Lower lobe of right lung (tissue), 2 donors: ENCODE results near the gene MRPL27. TPM values are rescaled to one million over a fixed set of nuclear protein-coding genes. Genes with fewer than 3 reads are reported as not detected.

Experiments used
- ATAC-seq, 2 donors: fragments of 200-7000 bp; cut with Tn5 transposase; one replicate each; pipeline ENCODE4 v1.9.1; 2020 to 2022; ENCODE audit warnings: mild to moderate bottlenecking in 2 of 2, moderate library complexity in 2 of 2
- DNase-seq: peaks from one replicate; pipeline ENCODE4 v3.0.0-alpha.2; 2020
- H3K27ac ChIP-seq: fragments of 200-600 bp; one replicate; pipeline ENCODE4 v1.8.0; 2022
- H3K27me3 ChIP-seq: fragments of 200-600 bp; one replicate; pipeline ENCODE4 v1.8.0; 2022; ENCODE audit warnings: low read depth
- H3K36me3 ChIP-seq: fragments of 200-600 bp; one replicate; pipeline ENCODE4 v1.8.0; 2022; ENCODE audit warnings: mild to moderate bottlenecking
- H3K4me1 ChIP-seq: fragments of 200-600 bp; one replicate; pipeline ENCODE4 v1.8.0; 2022
- H3K4me3 ChIP-seq: fragments of 200-600 bp; one replicate; pipeline ENCODE4 v1.8.0; 2022; ENCODE audit warnings: mild to moderate bottlenecking
- H3K9me3 ChIP-seq: fragments of 200-600 bp; one replicate; pipeline ENCODE4 v1.8.0; 2022
- CTCF ChIP-seq: fragments of 200-600 bp; IDR thresholded peaks from one replicate; pipeline ENCODE4 v1.8.0; 2022; ENCODE audit warnings: antibody characterized with exemption, mild to moderate bottlenecking
- intact Hi-C: fragments of 100-400 bp; cut with DNase I; formaldehyde crosslinking; loops from one replicate; pipeline ENCODE4 v1.11.0; 2022
- total RNA-seq: library from RNA; stranded (reverse); fragmentation: NEBNext Ultra II Directional; extraction: Animal tissue kit (Norgen Biotek cat#: 25700); gene quantifications from one replicate; pipeline ENCODE4 v1.2.1, GENCODE V29; 2021
- donor health status: DM: no; HTN: yes; CAD: no; lungs with severe emphysema.

The MRPL27 gene
- total RNA-seq, 1 donor from 2014 or later: 43.9 TPM

GRCh38 chr17:50330151-50330775, 42.7 kb downstream of the MRPL27 start:
- TF ChIP-seq CTCF: no peak
- Histone ChIP-seq H3K27me3 (peaks cover 5% of the 10 kb centered on the region), H3K4me1 (no peaks in the 10 kb centered on the region), H3K36me3 (no peaks in the 10 kb centered on the region), H3K4me3 (no peak overlapping the region), H3K9me3 (no peaks in the 10 kb centered on the region), H3K27ac (no peak overlapping the region)
- DNase-seq (no peak), ATAC-seq (no peak)
- intact Hi-C loops: no loop called here

- H3K9me3 ChIP-seq: no peaks in the 10 kb centered on the region
- H3K4me3 ChIP-seq: no peak overlapping the region
- no peaks in the 10 kb centered on the region for H3K4me1 ChIP-seq
- ATAC-seq (no peak), DNase-seq (no peak)
- intact Hi-C loops: no loop called here
- TF ChIP-seq CTCF: no peak
- H3K27me3 ChIP-seq: no peaks in the 10 kb centered on the region
- no peaks in the 10 kb centered on the region for H3K36me3 ChIP-seq
- no peak overlapping the region for H3K27ac ChIP-seq
Measured at GRCh38 chr17:50329716-50330115, 43.3 kb downstream of the MRPL27 start.

GRCh38 chr17:50328363-50329325, 44.3 kb downstream of the MRPL27 start:
- ATAC-seq: peak in 1 of 2 donors; percentile 11
- intact Hi-C loops: no loop called here

GRCh38 chr17:50326831-50327364, 46.1 kb downstream of the MRPL27 start:
- no peak overlapping the region for H3K4me3 ChIP-seq
- no peak for ATAC-seq
- H3K9me3 ChIP-seq: no peaks in the 10 kb centered on the region
- no peaks in the 10 kb centered on the region for H3K4me1 ChIP-seq
- intact Hi-C loops: no loop called here
- no peak for DNase-seq
- H3K27ac ChIP-seq: no peak overlapping the region
- no peak for TF ChIP-seq CTCF
- H3K27me3 ChIP-seq: no peaks in the 10 kb centered on the region
- no peaks in the 10 kb centered on the region for H3K36me3 ChIP-seq

More at GRCh38 chr17:50328363-50329325, 44.3 kb downstream of the MRPL27 start:
- Histone ChIP-seq H3K4me1 (no peaks in the 10 kb centered on the region), H3K9me3 (no peaks in the 10 kb centered on the region), H3K27ac (no peak overlapping the region), H3K4me3 (no peak overlapping the region), H3K36me3 (no peaks in the 10 kb centered on the region), H3K27me3 (no peaks in the 10 kb centered on the region)
- no peak for DNase-seq
- no peak for TF ChIP-seq CTCF

GRCh38 chr17:50325906-50326305, 47.1 kb downstream of the MRPL27 start:
- no peaks in the 10 kb centered on the region for H3K36me3 ChIP-seq
- TF ChIP-seq CTCF: no peak
- H3K27ac ChIP-seq: no peak overlapping the region
- no peaks in the 10 kb centered on the region for H3K9me3 ChIP-seq
- no peak overlapping the region for H3K4me3 ChIP-seq
- H3K4me1 ChIP-seq: no peaks in the 10 kb centered on the region
- ATAC-seq (no peak), DNase-seq (no peak)
- intact Hi-C loops: no loop called here
- H3K27me3 ChIP-seq: no peaks in the 10 kb centered on the region
